Gastroesophageal sphincter (tissue), 4 donors: ENCODE results near the gene LIMK2. TPM values are rescaled to one million over a fixed set of nuclear protein-coding genes. Genes with fewer than 3 reads are reported as not detected.
"Not testable (repeated sequence)": the region's sequence is repeated elsewhere in the genome, so short reads cannot be mapped to it uniquely, and the experiment has no call there.

Experiments used
- ATAC-seq: fragments of 150-250 bp; one replicate; pipeline ENCODE4 v1.9.1; 2016; ENCODE audit warnings: mild to moderate bottlenecking, moderate library complexity
- H3K27ac ChIP-seq, 4 donors: fragments of 200-600 bp; sonication (generic) in 3 of 4; 1 replicate in 3 of 4; 2 replicates in 1 of 4; pipeline ENCODE4 v1.5.1; 2016 to 2019
- H3K27me3 ChIP-seq: fragments of 200-600 bp; sonication (generic); one replicate; pipeline ENCODE4 v1.5.1; 2019
- H3K36me3 ChIP-seq, 2 donors: fragments of 200-600 bp; sonication (generic); one replicate each; pipeline ENCODE4 v1.5.1; 2019; ENCODE audit warnings: control low read depth in 1 of 2
- H3K4me1 ChIP-seq, 3 donors: fragments of 200-600 bp; sonication (generic); 1 replicate in 2 of 3; 2 replicates in 1 of 3; pipeline ENCODE4 v1.5.1; 2016 to 2019; ENCODE audit warnings: control low read depth in 2 of 3
- H3K4me3 ChIP-seq, 2 donors: fragments of 200-600 bp; sonication (generic); one replicate each; pipeline ENCODE4 v1.5.1; 2019; ENCODE audit warnings: mild to moderate bottlenecking in 1 of 2, moderate library complexity in 1 of 2
- H3K9me3 ChIP-seq, 3 donors: fragments of 200-600 bp; sonication (generic); one replicate each; pipeline ENCODE4 v1.5.1; 2017 to 2019; ENCODE audit warnings: control low read depth in 2 of 3
- EP300 ChIP-seq: sonication (generic); formaldehyde crosslinking; IDR thresholded peaks from one replicate; pipeline ENCODE4 v1.6.1; 2017; ENCODE audit warnings: antibody characterized with exemption, mild to moderate bottlenecking
- POLR2A ChIP-seq, 2 donors: fragments of 450-650 bp; IDR thresholded peaks; one replicate each; pipeline ENCODE4 v1.6.1; 2017; ENCODE audit warnings: antibody characterized with exemption in 2 of 2, mild to moderate bottlenecking in 2 of 2, moderate library complexity in 1 of 2
- POLR2AphosphoS5 ChIP-seq: sonication (generic); formaldehyde crosslinking; IDR thresholded peaks from one replicate; pipeline ENCODE4 v1.6.1; 2017; ENCODE audit warnings: antibody characterized with exemption
- WGBS, 2 donors: methylation state at CpG; one replicate each; pipeline ENCODE4 v1.1.5; 2018; ENCODE audit warnings: low coverage in 1 of 2; 5-methylcytosine and 5-hydroxymethylcytosine counted together
- total RNA-seq, 4 donors: library from RNA; depleted of rRNA; stranded (reverse); fragments of >200 nt; gene quantifications; one replicate each; pipeline ENCODE4 v1.1.0, GENCODE V29; 2016
- TF ChIP-seq, protein P1 (sequence below), 4 experiments: fragments of 200-600 bp in 2 of 4; fragments of 450-650 bp in 2 of 4; sonication (generic) in 1 of 4; IDR thresholded peaks; one replicate each; pipeline ENCODE4 v1.5.1; 2017 to 2019; ENCODE audit warnings: antibody characterized with exemption in 4 of 4, mild to moderate bottlenecking in 2 of 4, moderate library complexity in 2 of 4

LIMK2 gene
- total RNA-seq, 4 donors from 2014 or later: 13.4 to 19.1 (median 15.9) TPM

DNA sequence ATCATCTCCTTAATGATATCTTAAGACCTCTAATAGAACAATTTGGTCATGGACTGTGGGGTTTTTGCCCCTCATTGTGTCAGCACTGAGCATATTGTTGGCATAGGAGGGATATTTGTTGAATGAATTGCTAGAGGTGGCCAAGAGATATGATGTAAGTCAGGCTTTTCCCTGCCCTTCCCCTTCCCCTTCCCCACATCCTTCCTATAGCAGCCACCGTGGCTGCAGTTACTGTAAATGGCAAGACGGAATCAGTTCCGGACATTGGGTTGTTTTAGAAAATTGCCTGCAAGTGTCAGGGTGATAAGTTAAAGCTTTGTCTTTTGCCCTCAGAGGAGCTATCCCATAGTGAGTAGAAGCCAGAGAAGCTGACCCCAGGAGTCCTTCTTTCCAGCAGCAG lies 23.0 kb downstream of the LIMK2 start:
- 60 to 67% methylated on average over 1 to 2 of the region's 3 CpGs for WGBS, 2 donors
- Histone ChIP-seq H3K4me1 (peaks cover 5 to 37% (median 10%) of the 10 kb centered on the region in 3 donors), H3K9me3 (no peaks in the 10 kb centered on the region), H3K4me3 (no peak overlapping the region), H3K36me3 (no peaks in the 10 kb centered on the region), H3K27ac (no peak overlapping the region), H3K27me3 (no peaks in the 10 kb centered on the region)
- no peak for TF ChIP-seq POLR2A (IDR thresholded peaks at IDR 0.05)
- TF ChIP-seq EP300: no peak
- TF ChIP-seq, protein P1, sequence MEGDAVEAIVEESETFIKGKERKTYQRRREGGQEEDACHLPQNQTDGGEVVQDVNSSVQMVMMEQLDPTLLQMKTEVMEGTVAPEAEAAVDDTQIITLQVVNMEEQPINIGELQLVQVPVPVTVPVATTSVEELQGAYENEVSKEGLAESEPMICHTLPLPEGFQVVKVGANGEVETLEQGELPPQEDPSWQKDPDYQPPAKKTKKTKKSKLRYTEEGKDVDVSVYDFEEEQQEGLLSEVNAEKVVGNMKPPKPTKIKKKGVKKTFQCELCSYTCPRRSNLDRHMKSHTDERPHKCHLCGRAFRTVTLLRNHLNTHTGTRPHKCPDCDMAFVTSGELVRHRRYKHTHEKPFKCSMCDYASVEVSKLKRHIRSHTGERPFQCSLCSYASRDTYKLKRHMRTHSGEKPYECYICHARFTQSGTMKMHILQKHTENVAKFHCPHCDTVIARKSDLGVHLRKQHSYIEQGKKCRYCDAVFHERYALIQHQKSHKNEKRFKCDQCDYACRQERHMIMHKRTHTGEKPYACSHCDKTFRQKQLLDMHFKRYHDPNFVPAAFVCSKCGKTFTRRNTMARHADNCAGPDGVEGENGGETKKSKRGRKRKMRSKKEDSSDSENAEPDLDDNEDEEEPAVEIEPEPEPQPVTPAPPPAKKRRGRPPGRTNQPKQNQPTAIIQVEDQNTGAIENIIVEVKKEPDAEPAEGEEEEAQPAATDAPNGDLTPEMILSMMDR (IDR thresholded peaks at IDR 0.05): no peak
- TF ChIP-seq POLR2AphosphoS5: no peak
- no peak for ATAC-seq

DNA sequence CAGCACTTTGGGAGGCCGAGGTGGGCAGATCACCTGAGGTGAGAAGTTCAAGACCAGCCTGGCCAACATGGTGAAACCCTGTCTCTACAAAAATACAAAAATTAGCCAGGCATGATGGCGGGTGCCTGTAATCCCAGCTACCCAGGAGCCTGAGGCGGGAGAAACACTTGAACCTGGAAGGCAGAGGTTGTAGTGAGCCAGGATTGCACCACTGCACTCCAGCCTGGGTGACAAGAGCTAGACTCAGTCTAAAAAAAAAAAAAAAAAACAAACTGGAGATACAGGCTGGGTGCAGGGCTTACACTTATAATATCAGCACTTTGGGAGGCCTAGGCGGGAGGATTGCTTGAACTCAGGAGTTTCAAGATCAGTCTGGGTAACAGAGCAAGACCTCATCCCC lies 23.9 kb downstream of the LIMK2 start:
- H3K4me3 ChIP-seq, H3K27me3 ChIP-seq, H3K36me3 ChIP-seq, H3K9me3 ChIP-seq, H3K27ac ChIP-seq, ATAC-seq: not testable (repeated sequence)
- H3K4me1 ChIP-seq: peaks cover 0 to 28% (median under 1%) of the 10 kb centered on the region in 3 donors
- 82 to 100% methylated on average over 1 to 2 of the region's 4 CpGs for WGBS, 2 donors

DNA sequence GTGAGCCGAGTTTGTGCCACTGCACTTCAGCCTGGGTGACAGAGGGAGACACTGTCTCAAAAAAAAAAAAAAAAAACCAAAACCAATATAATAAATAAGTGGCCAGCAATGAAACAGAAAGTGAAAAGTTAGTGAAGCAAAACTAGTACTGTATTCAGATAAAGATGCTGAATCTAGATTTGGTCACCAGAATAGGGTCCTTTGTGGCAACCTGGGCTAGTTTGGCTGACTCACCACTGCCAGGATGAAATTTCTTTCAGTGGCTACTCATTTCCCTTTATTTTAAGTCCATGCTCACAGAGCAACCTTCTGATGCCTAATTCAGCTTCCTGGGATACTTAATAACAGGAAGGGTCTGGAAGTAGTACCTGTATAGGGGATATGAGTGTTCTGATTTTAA lies 26.0 kb downstream of the LIMK2 start:
- WGBS, 2 donors: 86% methylated on average over 1 of the region's 1 CpG; no CpG with 5 or more reads in 1 of the 2 donors
- Histone ChIP-seq H3K27ac (no peak overlapping the region), H3K9me3 (no peaks in the 10 kb centered on the region), H3K4me3 (no peak overlapping the region), H3K36me3 (no peaks in the 10 kb centered on the region), H3K27me3 (no peaks in the 10 kb centered on the region), H3K4me1 (peaks cover 0 to 12% (median 0%) of the 10 kb centered on the region in 3 donors)
- no peak for ATAC-seq
- no peak for TF ChIP-seq POLR2AphosphoS5
- TF ChIP-seq, protein P1 (IDR thresholded peaks at IDR 0.05): no peak
- TF ChIP-seq POLR2A (IDR thresholded peaks at IDR 0.05): no peak
- no peak for TF ChIP-seq EP300

- H3K27me3 ChIP-seq: no peaks in the 10 kb centered on the region
- 75% methylated on average over 4 to 6 of the region's 6 CpGs for WGBS, 2 donors
- H3K9me3 ChIP-seq: no peaks in the 10 kb centered on the region
- TF ChIP-seq, protein P1 (IDR thresholded peaks at IDR 0.05): no peak
- TF ChIP-seq EP300 (no peak), POLR2AphosphoS5 (no peak), POLR2A (IDR thresholded peaks at IDR 0.05) (no peak)
- no peak overlapping the region for H3K27ac ChIP-seq
- H3K36me3 ChIP-seq: no peaks in the 10 kb centered on the region
- no peak overlapping the region for H3K4me3 ChIP-seq
- ATAC-seq: no peak
- peaks cover 0 to 19% (median 0%) of the 10 kb centered on the region in 3 donors for H3K4me1 ChIP-seq
These were observed 27.8 kb downstream of the LIMK2 start for GRCh38 chr22:31239771-31240370.

DNA sequence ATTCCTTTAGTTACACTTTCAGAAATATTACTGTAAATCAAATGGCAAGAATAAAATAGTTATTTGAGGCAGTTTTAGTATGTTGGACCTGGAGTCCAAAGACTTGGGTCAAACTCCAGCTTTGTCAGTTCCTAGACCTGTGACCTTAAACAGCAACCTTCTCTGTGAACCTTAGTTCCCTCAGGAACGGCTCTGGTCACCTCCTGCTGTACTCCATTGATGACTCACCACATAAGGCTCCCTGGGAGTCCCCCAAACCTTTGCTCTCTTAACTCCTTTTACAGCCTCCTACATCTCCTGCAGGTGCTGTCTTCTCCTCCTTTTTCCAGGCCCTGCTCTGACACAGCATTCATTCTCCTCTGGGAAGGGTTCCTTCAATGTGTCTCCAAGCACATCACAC lies 29.1 kb downstream of the LIMK2 start:
- H3K4me3 ChIP-seq: no peak overlapping the region
- TF ChIP-seq EP300 (no peak), POLR2AphosphoS5 (no peak), POLR2A (IDR thresholded peaks at IDR 0.05) (no peak)
- TF ChIP-seq, protein P1 (IDR thresholded peaks at IDR 0.05): no peak
- no peak overlapping the region for H3K27ac ChIP-seq
- no peaks in the 10 kb centered on the region for H3K9me3 ChIP-seq
- no peaks in the 10 kb centered on the region for H3K36me3 ChIP-seq
- 14 to 40% methylated on average over 1 of the region's 1 CpG for WGBS, 2 donors
- H3K27me3 ChIP-seq: no peaks in the 10 kb centered on the region
- ATAC-seq: no peak
- H3K4me1 ChIP-seq: peaks cover 0 to 21% (median 0%) of the 10 kb centered on the region in 3 donors
